NCI-H2081 (cell line): ENCODE measurements around the gene PRUNE2.
A peak's percentile ranks its signal among the peaks of the same experiment; 100 is the strongest.
"Not testable (repeated sequence)": the region's sequence is repeated elsewhere in the genome, so short reads cannot be mapped to it uniquely, and the experiment has no call there.

ENCODE experiments used
- DNase-seq, 2 experiments: peaks; one replicate each; lab custom pipeline; 2025; lab: John Stamatoyannopoulos, UW

PRUNE2 gene

DNA sequence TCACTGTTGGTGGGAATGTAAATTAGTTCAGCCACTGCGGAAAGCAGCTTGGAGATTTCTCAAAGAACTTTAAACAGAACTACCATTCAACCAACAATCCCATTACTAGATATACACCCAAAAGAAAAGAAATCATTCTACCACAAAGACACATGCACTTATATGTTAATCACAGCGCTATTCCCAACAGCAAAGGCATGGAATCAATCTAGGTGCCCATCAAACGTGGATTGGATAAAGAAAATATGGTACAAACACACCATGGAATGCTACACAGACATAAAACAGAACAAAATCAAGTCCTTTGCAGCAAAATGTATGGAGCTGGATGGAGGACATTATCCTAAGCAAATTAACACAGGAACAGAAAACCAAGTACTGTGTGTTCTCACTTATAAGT lies 42.1 kb downstream of the PRUNE2 start:
- DNase-seq, result no peak

DNA sequence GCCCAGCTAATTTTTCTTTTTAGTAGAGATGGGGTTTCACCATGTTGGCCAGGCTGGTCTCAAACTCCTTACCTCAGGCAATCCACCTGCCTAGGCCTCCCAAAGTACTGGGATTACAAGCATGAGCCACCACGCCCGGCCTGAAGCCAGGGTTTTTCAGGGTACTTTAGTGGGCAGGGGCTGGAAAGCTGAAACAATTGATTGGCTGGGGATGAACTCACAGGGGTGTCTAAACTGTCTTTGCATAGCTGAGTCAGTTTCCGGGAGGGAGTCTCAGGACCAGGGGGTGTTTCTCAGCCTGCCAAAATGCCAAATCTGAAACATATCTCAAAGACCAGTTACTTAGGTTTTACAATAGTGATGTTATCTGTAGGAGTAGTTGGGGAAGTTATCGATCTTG lies 46.1 kb downstream of the PRUNE2 start:
- DNase-seq, result no peak

DNA sequence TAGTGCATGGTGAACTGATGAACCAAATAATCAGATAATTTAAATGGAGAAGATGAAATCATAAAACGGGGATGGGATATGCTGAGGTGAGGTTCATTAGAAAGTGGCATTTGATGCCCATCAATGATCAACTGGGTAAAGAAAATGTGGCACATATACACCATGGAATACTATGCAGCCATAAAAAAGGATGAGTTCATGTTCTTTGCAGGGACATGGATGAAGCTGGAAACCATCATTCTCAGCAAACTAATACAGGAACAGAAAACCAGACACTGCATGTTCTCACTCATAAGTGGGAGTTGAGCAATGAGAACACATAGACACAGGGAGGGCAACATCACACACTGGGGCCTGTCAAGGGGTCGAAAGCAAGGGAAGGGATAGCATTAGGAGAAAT lies 47.7 kb downstream of the PRUNE2 start:
- DNase-seq, result not testable (repeated sequence)

DNA sequence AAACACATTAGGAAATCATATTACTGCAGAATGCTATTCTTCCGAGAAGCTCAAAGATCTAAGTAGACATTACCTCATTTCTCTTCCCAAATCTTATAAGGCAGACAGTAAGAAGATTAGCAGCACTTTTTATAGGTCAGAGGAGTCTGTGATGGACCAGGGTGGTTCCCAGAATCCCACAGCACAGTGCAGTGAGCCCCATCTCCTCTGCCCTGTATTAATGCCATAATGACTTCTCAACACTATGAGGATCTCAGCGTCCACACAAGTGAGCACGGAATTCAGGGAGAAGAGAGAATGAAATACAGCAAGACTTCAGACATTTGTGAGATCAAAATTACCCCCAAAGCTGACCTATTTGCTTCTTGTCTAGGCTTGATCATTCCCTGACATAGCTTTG lies 49.9 kb downstream of the PRUNE2 start:
- no peak for DNase-seq

DNA sequence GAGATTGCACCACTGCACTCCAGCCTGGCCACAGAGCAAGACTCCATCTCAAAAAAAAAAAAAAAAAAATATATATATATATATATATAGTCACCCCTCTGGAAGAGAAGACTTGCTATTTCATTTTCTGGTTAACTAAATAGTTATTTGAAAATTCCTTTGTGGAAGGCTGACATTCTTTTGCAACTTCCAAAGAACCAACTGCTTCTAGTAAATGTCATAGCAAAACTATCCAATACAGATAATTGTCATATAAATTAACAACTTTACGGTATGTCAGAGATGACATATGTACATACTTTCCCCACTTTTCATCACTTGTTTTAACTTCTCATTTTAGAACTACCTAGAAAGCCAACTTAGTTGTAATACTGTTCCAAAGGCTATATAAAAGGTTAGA lies 50.9 kb downstream of the PRUNE2 start:
- no peak for DNase-seq

DNA sequence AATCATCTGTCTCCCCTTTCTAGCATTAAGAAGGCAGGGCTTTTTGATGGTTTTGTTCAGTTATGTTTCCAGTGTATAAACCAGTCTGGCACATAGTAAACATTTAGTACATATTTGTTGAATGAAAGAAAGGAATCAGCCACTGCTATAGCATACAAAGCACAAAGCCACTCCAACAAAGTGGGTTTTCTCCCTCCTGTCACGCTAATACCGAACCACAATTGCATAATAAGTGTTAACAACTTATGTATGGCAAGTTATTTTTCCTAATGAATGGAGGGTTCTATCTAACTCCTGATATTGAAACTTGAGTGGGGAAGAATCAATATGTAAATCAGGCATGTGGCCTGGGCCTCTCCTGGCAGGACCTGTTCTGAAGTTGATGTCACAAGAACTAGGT lies 53.9 kb downstream of the PRUNE2 start:
- DNase-seq, result no peak

DNA sequence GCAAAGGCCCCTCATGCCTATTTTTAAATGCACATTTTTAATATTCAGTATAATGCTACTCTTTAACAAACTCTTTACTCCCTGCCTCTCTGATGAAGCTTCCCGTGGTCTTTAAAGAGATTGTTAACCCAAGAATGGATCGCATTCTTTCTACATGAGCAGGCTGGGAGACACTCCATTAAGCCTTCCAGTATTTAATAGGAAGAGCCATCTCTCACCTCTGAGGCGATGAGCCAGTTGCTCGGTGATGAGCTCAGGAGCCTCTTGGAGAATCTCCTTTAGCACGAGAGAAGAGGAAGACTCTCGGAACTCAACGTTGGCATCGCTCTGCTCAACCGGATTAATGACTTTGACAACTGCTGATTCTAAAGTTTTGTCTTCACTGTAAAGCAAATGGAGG lies 59.6 kb downstream of the PRUNE2 start:
- DNase-seq, result no peak

DNA sequence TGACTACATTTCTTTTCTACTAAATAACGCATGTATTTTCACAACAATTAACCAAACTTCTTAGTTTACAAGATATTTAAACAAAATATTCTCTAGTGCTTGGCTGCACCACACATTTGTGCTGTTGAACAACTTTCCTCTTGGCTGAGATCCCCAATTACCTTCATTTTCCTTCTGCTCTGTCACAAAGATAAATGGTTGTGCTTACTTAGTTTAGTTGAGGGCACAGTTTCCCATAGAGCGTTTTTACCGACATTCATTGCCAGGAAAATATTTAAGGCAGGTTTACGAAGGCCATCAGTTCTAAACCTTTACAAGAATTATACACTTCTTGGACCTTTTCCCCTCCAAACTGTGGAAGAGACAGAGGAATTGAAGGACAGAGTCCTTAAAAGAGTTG lies 60.7 kb downstream of the PRUNE2 start:
- DNase-seq, result peak in 1 of 2 experiments; percentile 2

DNA sequence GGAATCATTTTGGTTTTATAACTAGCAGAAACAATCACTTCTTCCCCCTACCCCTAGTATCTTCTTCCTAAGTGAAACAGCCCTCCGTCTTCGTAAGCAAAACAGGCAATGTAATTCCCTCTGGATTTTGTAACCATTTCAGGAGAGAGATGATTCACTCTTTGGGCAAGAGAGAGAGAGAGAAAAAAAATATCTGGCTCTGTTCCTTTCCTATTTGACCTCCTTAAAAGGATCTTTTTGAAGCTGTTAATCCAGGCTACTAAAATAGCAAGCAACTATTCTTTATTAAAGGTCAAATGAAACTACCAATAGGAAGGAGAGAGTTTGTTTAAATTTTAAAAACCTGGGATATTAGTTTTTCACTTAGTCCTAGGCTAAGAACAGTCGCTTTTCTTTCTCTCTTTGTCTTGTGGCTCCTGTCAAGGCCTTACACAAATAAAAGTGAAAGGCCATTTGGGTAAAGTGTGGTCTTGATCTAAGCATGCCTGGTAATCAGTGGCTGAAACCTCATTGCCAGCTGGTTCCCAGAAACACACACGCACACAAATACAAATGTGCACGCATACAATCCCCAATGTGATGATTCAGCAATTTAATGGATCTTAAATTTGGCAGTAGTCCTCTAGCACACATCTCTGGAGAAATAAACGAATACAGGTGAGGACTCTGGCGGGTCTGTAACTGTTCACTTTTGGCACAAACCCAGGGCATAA lies 70.2 kb downstream of the PRUNE2 start:
- DNase-seq, result no peak

DNA sequence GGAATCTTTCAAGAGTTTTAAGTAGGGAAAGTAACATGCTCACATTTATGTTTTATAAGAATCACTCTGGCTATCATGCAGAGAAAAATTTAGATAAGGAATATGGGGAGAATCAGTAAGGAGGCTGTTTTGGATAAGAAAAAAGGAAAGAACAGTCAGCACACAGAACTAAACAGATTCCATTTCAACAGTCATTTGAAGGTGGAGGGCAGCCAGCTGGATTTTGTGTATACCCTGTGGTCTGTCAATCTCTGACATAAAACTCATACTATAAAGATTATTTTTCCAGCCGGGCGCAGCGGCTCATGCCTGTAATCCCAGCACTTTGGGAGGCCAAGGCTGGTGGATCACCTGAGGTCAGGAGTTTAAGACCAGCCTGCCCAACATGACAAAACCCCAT lies 77.5 kb downstream of the PRUNE2 start:
- DNase-seq, result no peak

DNA sequence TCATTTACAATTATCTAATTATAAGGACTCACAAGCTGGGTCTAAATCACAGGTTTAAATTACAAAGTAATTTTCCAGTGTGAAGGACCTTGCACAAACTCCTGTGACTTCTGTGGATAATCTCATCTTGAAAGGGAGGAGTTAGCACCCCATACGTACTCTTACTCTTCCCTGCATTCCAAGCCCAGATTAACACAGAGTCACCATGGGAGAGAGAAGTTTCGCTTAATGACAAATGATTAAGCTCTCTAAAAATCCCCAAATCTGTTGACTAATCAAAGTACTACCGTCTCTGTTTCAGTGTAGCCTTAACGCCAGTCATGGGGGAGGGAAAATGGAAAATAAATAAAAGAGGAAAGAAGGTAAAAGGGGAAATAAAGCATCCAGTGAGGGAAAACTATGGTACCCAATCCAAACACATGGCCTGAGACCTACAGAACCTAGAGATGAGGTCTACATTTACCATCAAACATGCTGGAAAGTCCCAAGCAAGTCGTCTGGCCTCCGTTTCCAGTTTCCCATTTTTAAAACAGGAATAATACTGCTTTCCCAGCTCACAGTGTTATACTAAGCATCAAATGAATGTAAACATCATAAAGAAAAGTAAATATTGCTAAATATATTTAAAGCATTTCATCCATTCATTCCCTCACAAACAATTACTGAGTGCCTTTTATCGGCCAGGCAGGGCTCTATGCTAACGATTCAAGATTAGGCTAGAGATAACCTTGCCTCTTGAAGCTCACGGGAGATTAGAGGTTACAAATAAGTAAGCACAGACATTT lies 78.4 kb downstream of the PRUNE2 start:
- no peak for DNase-seq

DNA sequence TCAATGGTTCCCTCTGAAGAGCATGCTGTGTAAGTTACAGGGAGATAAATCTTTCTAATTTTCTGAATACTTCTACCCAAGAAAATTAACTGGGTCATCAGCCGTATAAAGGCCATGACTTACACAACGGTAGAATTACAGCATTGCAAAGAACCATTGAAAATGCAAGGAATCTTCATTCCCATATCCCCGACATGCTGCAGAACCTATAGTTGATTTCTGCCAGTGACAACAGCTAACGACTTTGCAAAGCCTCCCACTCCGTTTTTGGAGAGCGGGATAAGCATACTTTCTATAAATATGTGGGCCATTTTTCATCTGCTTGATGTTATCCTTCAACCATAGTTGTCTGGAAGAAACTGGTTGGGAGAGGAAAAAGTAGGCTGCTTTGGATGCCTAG lies 85.5 kb downstream of the PRUNE2 start:
- no peak for DNase-seq

DNA sequence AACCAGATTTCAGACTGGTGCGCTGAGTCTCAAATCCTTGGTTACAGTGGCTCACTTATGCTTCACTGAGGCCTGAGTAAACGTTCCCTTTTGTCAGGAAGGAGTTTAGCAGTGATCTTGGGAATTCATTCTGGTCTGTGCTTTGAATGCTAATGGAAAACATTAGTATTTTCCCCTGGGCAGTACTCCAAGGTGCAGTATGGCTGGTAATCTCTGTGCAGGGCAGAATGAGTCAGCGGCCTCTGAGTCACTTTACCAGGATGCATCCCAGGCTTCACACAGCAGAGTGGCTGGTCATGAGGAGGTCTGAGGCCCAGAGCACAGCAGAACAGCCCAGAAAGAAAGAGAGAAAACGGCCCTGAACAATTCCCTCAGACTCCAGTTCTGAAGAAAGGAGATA lies 87.6 kb downstream of the PRUNE2 start:
- peak in 1 of 2 experiments; percentile 7 for DNase-seq

DNA sequence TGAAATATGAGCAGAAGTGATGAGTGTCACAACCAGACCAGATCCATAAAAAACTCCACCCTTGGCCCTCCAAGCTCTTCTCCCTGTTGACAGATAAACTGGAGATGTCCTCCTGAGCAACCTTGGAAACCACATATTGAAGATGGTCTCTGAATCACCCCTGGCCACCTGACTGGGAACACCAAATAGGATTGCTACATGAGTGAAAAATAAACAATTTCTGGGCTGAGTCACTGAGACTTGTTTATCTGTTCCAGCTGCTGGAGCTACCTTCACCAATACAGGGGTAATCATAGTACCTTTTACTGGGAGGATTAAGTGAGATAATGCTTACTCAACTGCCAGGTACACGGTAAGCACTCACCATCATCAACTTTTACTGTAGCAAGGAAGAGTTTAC lies 88.4 kb downstream of the PRUNE2 start:
- DNase-seq, result no peak

DNA sequence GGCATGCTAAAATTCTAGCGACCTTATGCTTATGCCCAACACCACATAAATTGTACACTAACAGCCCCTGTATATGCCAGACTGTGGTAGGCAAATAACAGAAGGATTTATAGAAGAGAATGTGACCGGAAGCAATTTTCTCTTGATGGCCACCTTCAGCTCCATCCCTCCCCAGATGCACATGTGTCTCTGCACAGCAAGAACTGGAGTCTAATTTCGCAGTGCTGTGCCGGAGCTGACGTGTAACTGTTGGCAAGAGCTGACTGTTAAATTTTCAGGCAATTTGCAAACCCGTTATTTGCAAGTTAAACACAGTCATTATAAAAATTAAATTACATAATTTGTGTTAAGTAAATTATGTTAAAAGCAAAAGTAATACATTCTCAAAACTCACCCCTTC lies 93.3 kb downstream of the PRUNE2 start:
- DNase-seq, result peak; percentile 79 to 94

DNA sequence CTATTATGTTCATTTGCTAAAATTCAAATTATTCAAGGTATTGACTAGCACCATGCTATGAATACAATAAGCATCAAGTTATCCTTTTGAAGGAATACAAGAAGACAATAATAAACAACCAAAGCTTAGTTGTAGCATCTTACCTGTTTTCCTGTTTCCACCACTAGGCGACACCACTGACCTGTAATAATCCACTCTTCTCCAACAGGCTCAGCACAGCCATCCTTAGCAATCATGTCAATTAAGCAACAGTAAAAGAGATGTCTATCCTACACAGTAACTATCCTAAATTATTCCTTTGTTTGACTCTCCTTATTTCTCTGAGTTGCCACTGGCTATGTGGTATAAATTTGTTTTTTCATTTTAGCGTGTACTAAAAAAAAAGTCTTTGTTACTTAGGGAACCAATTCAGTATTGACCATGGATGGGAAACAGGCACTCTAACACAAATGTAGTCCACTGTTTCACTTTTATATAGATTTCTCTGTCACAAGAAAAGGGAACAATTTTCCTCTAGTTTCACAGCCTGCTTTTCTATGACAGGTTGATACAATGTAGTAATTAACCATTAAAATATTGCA lies 95.4 kb downstream of the PRUNE2 start:
- peak; percentile 58 to 62 for DNase-seq

DNA sequence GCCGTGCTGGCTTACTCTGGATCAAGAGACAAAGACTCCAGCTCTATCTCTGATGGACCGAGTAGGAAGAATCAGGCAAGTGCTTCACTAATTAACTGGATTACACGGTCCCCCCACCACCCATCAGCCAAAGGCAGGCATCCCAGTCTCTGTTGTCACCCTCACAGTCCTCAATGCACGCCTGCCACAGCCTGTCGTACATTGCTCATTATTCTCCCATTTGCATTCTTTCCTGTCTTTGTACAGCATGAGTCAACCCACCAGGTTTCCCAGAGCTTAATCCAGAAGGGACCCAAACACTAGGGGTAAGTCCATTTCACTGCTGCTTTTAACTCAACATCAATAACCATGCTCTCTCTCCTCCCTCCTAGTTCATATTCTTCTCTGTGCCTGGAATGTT lies 97.3 kb downstream of the PRUNE2 start:
- DNase-seq, result no peak

DNA sequence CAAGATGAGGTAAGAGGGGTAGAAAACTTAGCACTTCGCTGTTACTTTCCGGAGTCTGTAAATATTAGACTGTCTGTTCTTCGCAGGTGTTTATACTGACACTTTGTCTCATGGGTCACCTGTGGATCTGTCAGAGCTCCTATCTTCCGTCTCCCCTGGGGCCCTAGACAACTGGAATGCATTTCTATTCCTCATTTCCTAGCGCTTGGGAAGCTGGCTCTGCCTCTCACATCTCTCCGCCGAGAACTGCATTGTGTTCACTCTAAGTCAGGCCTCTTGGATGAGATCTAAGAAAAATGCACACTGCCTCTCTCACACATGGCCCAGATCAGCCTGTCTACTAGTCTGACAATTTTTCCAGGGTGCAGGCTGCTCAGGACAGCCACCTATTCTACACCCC lies 102.2 kb downstream of the PRUNE2 start:
- DNase-seq, result no peak

DNA sequence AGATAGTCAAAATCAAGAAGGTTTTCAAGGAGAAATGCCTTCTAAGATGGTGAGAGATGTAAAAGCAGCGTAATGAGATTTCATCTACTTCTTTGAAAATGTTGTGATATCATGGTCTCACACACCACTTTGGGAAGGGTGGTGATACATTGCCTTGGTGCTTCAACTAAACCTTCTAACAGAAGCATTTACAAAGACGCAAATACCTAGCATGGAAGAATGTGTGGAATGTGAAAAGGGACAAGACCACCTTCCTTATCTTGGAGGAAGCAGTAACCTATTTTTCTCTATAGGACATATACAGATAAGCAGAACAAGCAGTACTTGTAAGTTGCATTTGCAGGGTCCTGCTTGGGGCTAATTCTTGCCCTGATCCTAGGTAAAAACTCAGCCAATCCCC lies 102.8 kb downstream of the PRUNE2 start:
- DNase-seq, result no peak

DNA sequence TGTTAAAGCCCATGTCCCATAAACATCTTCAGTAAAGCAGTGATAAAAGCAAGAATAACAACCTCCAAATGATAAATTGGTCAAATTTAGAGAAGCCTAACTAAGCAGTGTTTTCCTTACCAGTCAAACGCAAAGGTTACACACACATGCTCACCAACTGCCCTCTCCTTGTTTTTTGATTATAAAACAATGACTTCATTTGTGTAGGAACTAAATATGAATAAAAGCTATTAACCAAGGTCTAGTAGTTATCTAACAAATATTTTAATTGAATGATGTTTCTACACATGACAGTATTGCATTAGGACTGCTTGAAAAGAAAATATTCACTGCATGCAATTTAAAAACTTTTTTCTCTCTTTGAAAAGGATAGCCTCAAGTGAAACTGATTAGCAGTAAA lies 105.0 kb downstream of the PRUNE2 start:
- no peak for DNase-seq

DNA sequence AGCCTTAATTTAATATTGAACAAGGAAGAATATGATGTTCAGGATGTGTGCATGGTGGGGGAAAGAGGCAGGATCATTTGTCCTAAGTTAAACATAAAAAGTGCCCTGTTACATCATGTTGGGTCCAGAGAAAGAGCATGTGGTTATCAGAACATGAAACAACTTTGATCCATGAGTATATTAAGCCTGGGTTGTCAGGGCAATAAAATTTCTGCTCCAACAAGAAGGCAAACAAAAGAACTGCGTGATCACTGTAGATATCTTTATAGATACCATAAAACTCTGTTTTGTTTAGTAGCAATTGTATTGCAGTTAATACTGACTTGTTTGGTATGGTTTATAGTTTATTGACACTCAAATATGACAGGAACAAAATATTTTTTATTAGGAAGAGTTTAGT lies 106.4 kb downstream of the PRUNE2 start:
- DNase-seq, result no peak

DNA sequence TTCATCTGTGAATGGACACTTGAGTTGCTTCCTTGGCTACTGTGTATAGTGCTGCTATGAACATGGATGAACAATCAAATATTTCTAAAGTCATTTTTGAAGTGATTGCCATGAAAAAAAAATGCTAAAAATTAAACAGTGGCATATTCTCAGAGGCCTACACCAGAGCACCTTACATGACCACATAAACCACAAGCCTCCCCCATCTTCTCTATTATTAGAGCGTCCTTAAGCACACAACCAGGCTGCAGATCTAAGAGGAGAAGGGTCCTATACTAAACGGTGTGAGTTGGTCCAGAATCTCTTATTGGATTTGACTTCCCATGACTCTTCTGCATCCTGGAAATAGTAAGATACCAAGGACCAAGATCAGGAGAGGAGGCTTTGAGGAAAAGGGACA lies 107.4 kb downstream of the PRUNE2 start:
- DNase-seq, result no peak

DNA sequence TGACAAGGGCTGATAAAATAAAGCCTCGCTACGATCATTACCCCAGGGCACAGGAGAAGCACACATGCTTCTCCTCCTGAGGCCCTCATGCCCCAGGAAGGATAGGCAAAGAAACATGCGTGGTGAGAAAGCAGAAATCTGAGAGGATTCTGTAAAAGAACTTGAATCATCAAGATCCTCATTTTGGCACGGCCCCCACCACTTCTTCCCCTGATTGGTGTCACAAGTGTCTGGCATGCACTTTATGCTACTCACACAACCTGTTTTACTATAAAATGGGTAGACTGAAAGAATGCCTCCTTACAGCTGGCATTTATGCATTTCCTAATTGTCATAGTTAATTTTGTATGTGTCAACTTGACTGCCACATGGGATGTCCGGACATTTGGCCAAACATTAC lies 109.6 kb downstream of the PRUNE2 start:
- DNase-seq, result no peak
